ENCODE results near the gene TMC3. TPM values are rescaled to one million over a fixed set of nuclear protein-coding genes. Genes with fewer than 3 reads are reported as not detected.

TMC3 gene
- under 1 TPM in 1 of 2 donors, not detected in 1; 0.03 TPM for total RNA-seq
- not detected for polyA plus RNA-seq
- long read RNA-seq, donor 1 = 0 reads
- long read RNA-seq, donor 2 = 0 reads
- long read RNA-seq, donor 3 = 0 reads
- long read RNA-seq, donor 4 = 0 reads
- long read RNA-seq, donor 5 = 0 reads

DNA sequence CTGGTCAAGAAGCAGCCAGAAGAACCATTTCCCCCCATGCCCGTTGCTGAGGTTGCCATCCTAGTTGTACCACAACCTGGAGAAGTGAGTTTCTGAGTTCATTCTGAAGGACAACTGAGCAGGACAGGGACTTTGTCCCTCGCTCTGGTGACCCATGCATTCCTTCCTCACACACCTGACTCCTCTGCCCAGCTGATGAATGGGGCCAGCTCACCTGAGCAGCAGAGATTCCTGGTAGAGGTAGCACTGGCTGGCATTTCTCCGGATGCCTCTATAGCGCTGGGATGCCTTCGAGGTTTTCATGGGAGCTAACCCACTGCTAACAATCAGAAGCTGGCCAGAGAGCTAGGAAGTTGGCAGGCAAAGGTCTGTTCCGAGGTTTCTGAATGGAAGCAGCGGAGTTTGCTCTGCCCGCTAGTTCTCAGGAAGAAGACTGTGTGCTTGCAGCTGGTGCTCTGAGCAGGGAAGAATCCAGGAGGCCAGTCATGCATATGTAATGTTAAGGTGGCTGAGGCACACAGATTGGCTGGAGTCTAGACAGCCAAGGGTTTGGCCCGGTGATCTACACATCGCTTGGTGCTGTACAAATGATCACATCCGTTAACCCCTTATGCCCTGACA is at the start of gene TMC3:
TMC3 (minus strand) TSS at position 439 of the 621 bp plus-strand sequence; CDS start at position 303, 136 bp downstream.
- no peaks in the 10 kb centered on the region for H3K27me3 ChIP-seq (ENCODE audit: control insufficient read depth in 3 of 3, insufficient read depth in 3 of 3, low read length in 2 of 3)
- no peak within 1 kb of the TSS for H3K4me3 ChIP-seq
- H3K4me1 ChIP-seq (ENCODE audit: control insufficient read depth in 5 of 5, insufficient read depth in 5 of 5, low read length in 5 of 5) = peaks cover 0 to 4% (median 0%) of the 10 kb centered on the region in 5 donors
- TF ChIP-seq, protein P1, sequence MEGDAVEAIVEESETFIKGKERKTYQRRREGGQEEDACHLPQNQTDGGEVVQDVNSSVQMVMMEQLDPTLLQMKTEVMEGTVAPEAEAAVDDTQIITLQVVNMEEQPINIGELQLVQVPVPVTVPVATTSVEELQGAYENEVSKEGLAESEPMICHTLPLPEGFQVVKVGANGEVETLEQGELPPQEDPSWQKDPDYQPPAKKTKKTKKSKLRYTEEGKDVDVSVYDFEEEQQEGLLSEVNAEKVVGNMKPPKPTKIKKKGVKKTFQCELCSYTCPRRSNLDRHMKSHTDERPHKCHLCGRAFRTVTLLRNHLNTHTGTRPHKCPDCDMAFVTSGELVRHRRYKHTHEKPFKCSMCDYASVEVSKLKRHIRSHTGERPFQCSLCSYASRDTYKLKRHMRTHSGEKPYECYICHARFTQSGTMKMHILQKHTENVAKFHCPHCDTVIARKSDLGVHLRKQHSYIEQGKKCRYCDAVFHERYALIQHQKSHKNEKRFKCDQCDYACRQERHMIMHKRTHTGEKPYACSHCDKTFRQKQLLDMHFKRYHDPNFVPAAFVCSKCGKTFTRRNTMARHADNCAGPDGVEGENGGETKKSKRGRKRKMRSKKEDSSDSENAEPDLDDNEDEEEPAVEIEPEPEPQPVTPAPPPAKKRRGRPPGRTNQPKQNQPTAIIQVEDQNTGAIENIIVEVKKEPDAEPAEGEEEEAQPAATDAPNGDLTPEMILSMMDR (IDR thresholded peaks at IDR 0.05; ENCODE audit: control extremely low read depth, extremely low read depth) = no peak
- H3K36me3 ChIP-seq (ENCODE audit: control insufficient read depth in 4 of 4, insufficient read depth in 4 of 4, low read length in 4 of 4) = no peaks in the 10 kb centered on the region
- 76 to 79% methylated on average over 11 of the region's 11 CpGs for WGBS, 2 donors
- no peak within 1 kb of the TSS for H3K27ac ChIP-seq (ENCODE audit: low read depth in 1 of 2, low read length in 1 of 2)
- no peak within 1 kb of the TSS for H3K9ac ChIP-seq (ENCODE audit: insufficient read depth in 1 of 2, low read length in 2 of 2)
- ATAC-seq (ENCODE audit: insufficient read depth, low FRiP score) (no peak), DNase-seq (no peak)
- H3K9me3 ChIP-seq (ENCODE audit: control insufficient read depth in 4 of 4, insufficient read depth in 3 of 4, low read length in 3 of 4) = no peaks in the 10 kb centered on the region

DNA sequence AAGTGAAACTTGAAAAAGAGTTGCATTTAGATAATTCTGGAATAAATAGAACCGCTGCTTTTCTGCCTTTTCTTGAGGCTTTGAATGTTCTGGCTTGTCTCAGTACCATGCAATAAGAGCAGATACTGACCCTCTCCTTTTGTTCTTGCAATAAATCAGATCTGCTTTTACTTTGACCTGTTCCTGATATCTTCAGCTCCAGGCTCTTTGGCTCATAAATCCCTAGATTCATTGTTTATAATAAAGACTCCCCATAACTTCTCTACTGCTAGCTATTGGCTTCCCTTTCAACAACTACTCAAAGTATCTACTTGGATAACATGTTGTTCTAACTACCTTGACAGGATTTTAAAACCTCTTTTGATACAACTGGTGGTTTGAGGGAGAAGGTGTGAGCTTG is 47.4 kb upstream of the TMC3 start:
- WGBS, 2 donors = 86 to 90% methylated on average over 1 of the region's 1 CpG
- Histone ChIP-seq H3K4me3 (no peak overlapping the region), H3K36me3 (ENCODE audit: control insufficient read depth in 4 of 4, insufficient read depth in 4 of 4, low read length in 4 of 4) (no peaks in the 10 kb centered on the region), H3K27me3 (ENCODE audit: control insufficient read depth in 3 of 3, insufficient read depth in 3 of 3, low read length in 2 of 3) (no peaks in the 10 kb centered on the region), H3K4me1 (ENCODE audit: control insufficient read depth in 5 of 5, insufficient read depth in 5 of 5, low read length in 5 of 5) (peaks cover 0 to 3% (median 0%) of the 10 kb centered on the region in 5 donors), H3K9ac (ENCODE audit: insufficient read depth in 1 of 2, low read length in 2 of 2) (no peak overlapping the region), H3K27ac (ENCODE audit: low read depth in 1 of 2, low read length in 1 of 2) (no peak overlapping the region), H3K9me3 (ENCODE audit: control insufficient read depth in 4 of 4, insufficient read depth in 3 of 4, low read length in 3 of 4) (no peaks in the 10 kb centered on the region)
- DNase-seq = no peak
- TF ChIP-seq, protein P1 (IDR thresholded peaks at IDR 0.05; ENCODE audit: control extremely low read depth, extremely low read depth) = no peak
- no peak for ATAC-seq (ENCODE audit: insufficient read depth, low FRiP score)

DNA sequence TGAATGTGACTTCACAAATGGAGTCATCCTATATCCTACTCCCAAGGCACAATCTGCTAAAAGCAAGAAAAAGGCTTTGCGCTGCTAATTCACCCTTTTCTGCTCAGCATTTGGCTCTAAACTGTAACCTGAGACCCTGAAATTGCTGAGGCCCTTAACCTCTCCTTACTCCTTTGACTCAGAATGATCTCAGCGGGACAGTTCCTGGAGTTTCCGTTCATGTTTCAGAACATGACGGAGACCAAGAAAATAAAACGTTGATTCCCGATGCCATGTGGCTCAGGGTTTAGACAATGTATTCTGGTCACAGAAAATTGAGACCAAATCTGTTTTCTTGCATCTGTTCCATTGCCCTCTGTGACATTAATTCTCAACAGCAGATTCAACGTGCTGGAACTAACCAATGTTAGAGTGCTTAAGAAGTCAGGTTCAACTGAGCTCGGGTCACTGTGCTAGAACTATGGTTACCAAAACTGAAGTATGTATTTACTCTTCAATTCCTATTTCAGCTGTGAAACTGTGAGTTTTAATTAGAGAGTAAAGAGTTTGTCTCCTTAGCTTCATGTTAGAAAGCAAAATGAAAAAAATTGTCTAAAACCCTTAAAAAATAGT is 45.4 kb upstream of the TMC3 start:
- no peak overlapping the region for H3K27ac ChIP-seq (ENCODE audit: low read depth in 1 of 2, low read length in 1 of 2)
- TF ChIP-seq, protein P1 (IDR thresholded peaks at IDR 0.05; ENCODE audit: control extremely low read depth, extremely low read depth) = no peak
- 52 to 74% methylated on average over 8 of the region's 8 CpGs for whole genome bisulfite sequencing, 2 donors
- no peak for ATAC-seq (ENCODE audit: insufficient read depth, low FRiP score)
- no peak overlapping the region for H3K4me3 ChIP-seq
- H3K4me1 ChIP-seq (ENCODE audit: control insufficient read depth in 5 of 5, insufficient read depth in 5 of 5, low read length in 5 of 5) = peaks cover 0 to 3% (median 0%) of the 10 kb centered on the region in 5 donors
- DNase-seq = peak; percentile 28 to 66 (median 43)
- H3K9me3 ChIP-seq (ENCODE audit: control insufficient read depth in 4 of 4, insufficient read depth in 3 of 4, low read length in 3 of 4) = no peaks in the 10 kb centered on the region
- H3K27me3 ChIP-seq (ENCODE audit: control insufficient read depth in 3 of 3, insufficient read depth in 3 of 3, low read length in 2 of 3) = no peaks in the 10 kb centered on the region
- H3K9ac ChIP-seq (ENCODE audit: insufficient read depth in 1 of 2, low read length in 2 of 2) = no peak overlapping the region
- H3K36me3 ChIP-seq (ENCODE audit: control insufficient read depth in 4 of 4, insufficient read depth in 4 of 4, low read length in 4 of 4) = no peaks in the 10 kb centered on the region

Data from lung (tissue), 16 donors.